Measurements from ENCODE around the gene DIDO1.

Gene DIDO1

GRCh38 chr20:62962891-62963613 is 36.7 kb upstream of the DIDO1 start:
- no peaks in the 10 kb centered on the region for H3K4me1 ChIP-seq (ENCODE audit: control insufficient read depth in 1 of 2, insufficient read depth in 2 of 2, low read length in 2 of 2)
- no peak overlapping the region for H3K23ac ChIP-seq (ENCODE audit: low read length)
- no peak overlapping the region for H3K27ac ChIP-seq (ENCODE audit: low read depth, low read length)
- no peaks in the 10 kb centered on the region for H3K79me2 ChIP-seq (ENCODE audit: control insufficient read depth, insufficient read depth, low read length, poor library complexity)
- no peaks in the 10 kb centered on the region for H3K27me3 ChIP-seq (ENCODE audit: insufficient read depth, low read length)
- H2BK12ac ChIP-seq (ENCODE audit: low read length) = no peak overlapping the region
- no peak overlapping the region for H2AK5ac ChIP-seq (ENCODE audit: low read length)
- no peak overlapping the region for H3K4me3 ChIP-seq (ENCODE audit: low read depth, low read length)
- no CpG with 5 or more reads among the region's 32 CpGs for WGBS (ENCODE audit: extremely low coverage, insufficient coverage, insufficient read length)
- H4K91ac ChIP-seq (ENCODE audit: low read depth, low read length) = no peak overlapping the region
- H4K8ac ChIP-seq (ENCODE audit: low read depth, low read length) = no peak overlapping the region
- no peaks in the 10 kb centered on the region for H3K36me3 ChIP-seq (ENCODE audit: control insufficient read depth in 1 of 2, insufficient read depth in 2 of 2, low read length in 2 of 2)
- H3K9me3 ChIP-seq (ENCODE audit: insufficient read depth, low read depth, low read length) = peaks cover 6% of the 10 kb centered on the region
- H2BK5ac ChIP-seq (ENCODE audit: low read depth, low read length, poor library complexity) = no peak overlapping the region
- no peak overlapping the region for H4K12ac ChIP-seq (ENCODE audit: low read depth, low read length)
- H2BK120ac ChIP-seq (ENCODE audit: insufficient read depth, low read length, poor library complexity) = no peak overlapping the region
- H2AFZ ChIP-seq (ENCODE audit: insufficient read depth, low read length, poor library complexity) = no peak overlapping the region
- no peak overlapping the region for H3K14ac ChIP-seq (ENCODE audit: low read length)
- H3K9ac ChIP-seq (ENCODE audit: low read length) = no peak overlapping the region
- H3K18ac ChIP-seq (ENCODE audit: low read length) = no peak overlapping the region
- H3K4me2 ChIP-seq (ENCODE audit: low read length) = no peak overlapping the region
- no peak for DNase-seq
- H3K79me1 ChIP-seq (ENCODE audit: low read length) = no peaks in the 10 kb centered on the region
- no peak overlapping the region for H3K4ac ChIP-seq (ENCODE audit: low read depth, low read length)

- WGBS (ENCODE audit: extremely low coverage, insufficient coverage, insufficient read length) = no CpG with 5 or more reads among the region's 30 CpGs
- Histone ChIP-seq H2BK120ac (ENCODE audit: insufficient read depth, low read length, poor library complexity) (no peak overlapping the region), H2AFZ (ENCODE audit: insufficient read depth, low read length, poor library complexity) (no peak overlapping the region), H3K4me2 (ENCODE audit: low read length) (no peak overlapping the region), H4K12ac (ENCODE audit: low read depth, low read length) (no peak overlapping the region), H2AK5ac (ENCODE audit: low read length) (no peak overlapping the region), H3K9ac (ENCODE audit: low read length) (no peak overlapping the region), H2BK5ac (ENCODE audit: low read depth, low read length, poor library complexity) (no peak overlapping the region), H4K91ac (ENCODE audit: low read depth, low read length) (no peak overlapping the region), H3K9me3 (ENCODE audit: insufficient read depth, low read depth, low read length) (peaks cover 10% of the 10 kb centered on the region), H3K27ac (ENCODE audit: low read depth, low read length) (no peak overlapping the region), H3K4me3 (ENCODE audit: low read depth, low read length) (no peak overlapping the region), H3K23ac (ENCODE audit: low read length) (no peak overlapping the region), H3K79me1 (ENCODE audit: low read length) (no peaks in the 10 kb centered on the region), H3K36me3 (ENCODE audit: control insufficient read depth in 1 of 2, insufficient read depth in 2 of 2, low read length in 2 of 2) (peaks cover 0 to 2% of the 10 kb centered on the region in 2 experiments), H4K8ac (ENCODE audit: low read depth, low read length) (no peak overlapping the region), H3K79me2 (ENCODE audit: control insufficient read depth, insufficient read depth, low read length, poor library complexity) (no peaks in the 10 kb centered on the region), H3K4ac (ENCODE audit: low read depth, low read length) (no peak overlapping the region), H3K4me1 (ENCODE audit: control insufficient read depth in 1 of 2, insufficient read depth in 2 of 2, low read length in 2 of 2) (no peaks in the 10 kb centered on the region), H3K14ac (ENCODE audit: low read length) (no peak overlapping the region), H2BK12ac (ENCODE audit: low read length) (no peak overlapping the region), H3K18ac (ENCODE audit: low read length) (no peak overlapping the region), H3K27me3 (ENCODE audit: insufficient read depth, low read length) (no peaks in the 10 kb centered on the region)
- DNase-seq = no peak
Observed at GRCh38 chr20:62962221-62962879, 36.0 kb upstream of the DIDO1 start.

- Histone ChIP-seq H3K4me3 (ENCODE audit: low read depth, low read length) (no peak overlapping the region), H2BK120ac (ENCODE audit: insufficient read depth, low read length, poor library complexity) (no peak overlapping the region), H3K36me3 (ENCODE audit: control insufficient read depth in 1 of 2, insufficient read depth in 2 of 2, low read length in 2 of 2) (peaks cover 0 to 2% of the 10 kb centered on the region in 2 experiments), H2AFZ (ENCODE audit: insufficient read depth, low read length, poor library complexity) (no peak overlapping the region), H2BK5ac (ENCODE audit: low read depth, low read length, poor library complexity) (no peak overlapping the region), H3K9me3 (ENCODE audit: insufficient read depth, low read depth, low read length) (peaks cover 10% of the 10 kb centered on the region), H2AK5ac (ENCODE audit: low read length) (no peak overlapping the region), H2BK12ac (ENCODE audit: low read length) (no peak overlapping the region), H3K23ac (ENCODE audit: low read length) (no peak overlapping the region), H3K9ac (ENCODE audit: low read length) (no peak overlapping the region), H3K4ac (ENCODE audit: low read depth, low read length) (no peak overlapping the region), H3K27ac (ENCODE audit: low read depth, low read length) (no peak overlapping the region), H3K14ac (ENCODE audit: low read length) (no peak overlapping the region), H3K79me2 (ENCODE audit: control insufficient read depth, insufficient read depth, low read length, poor library complexity) (no peaks in the 10 kb centered on the region), H3K27me3 (ENCODE audit: insufficient read depth, low read length) (no peaks in the 10 kb centered on the region), H3K18ac (ENCODE audit: low read length) (no peak overlapping the region), H4K8ac (ENCODE audit: low read depth, low read length) (no peak overlapping the region), H3K4me1 (ENCODE audit: control insufficient read depth in 1 of 2, insufficient read depth in 2 of 2, low read length in 2 of 2) (no peaks in the 10 kb centered on the region), H3K79me1 (ENCODE audit: low read length) (no peaks in the 10 kb centered on the region), H4K91ac (ENCODE audit: low read depth, low read length) (no peak overlapping the region), H4K12ac (ENCODE audit: low read depth, low read length) (no peak overlapping the region), H3K4me2 (ENCODE audit: low read length) (no peak overlapping the region)
- DNase-seq = no peak
- no CpG with 5 or more reads among the region's 8 CpGs for WGBS (ENCODE audit: extremely low coverage, insufficient coverage, insufficient read length)
Observed at GRCh38 chr20:62961799-62962198, 35.5 kb upstream of the DIDO1 start.

- no peak overlapping the region for H3K18ac ChIP-seq (ENCODE audit: low read length)
- no peaks in the 10 kb centered on the region for H3K79me1 ChIP-seq (ENCODE audit: low read length)
- no peak for DNase-seq
- H2AK5ac ChIP-seq (ENCODE audit: low read length) = no peak overlapping the region
- WGBS (ENCODE audit: extremely low coverage, insufficient coverage, insufficient read length) = no CpG with 5 or more reads among the region's 19 CpGs
- H2BK120ac ChIP-seq (ENCODE audit: insufficient read depth, low read length, poor library complexity) = no peak overlapping the region
- no peak overlapping the region for H3K4me3 ChIP-seq (ENCODE audit: low read depth, low read length)
- H2BK5ac ChIP-seq (ENCODE audit: low read depth, low read length, poor library complexity) = no peak overlapping the region
- H3K14ac ChIP-seq (ENCODE audit: low read length) = no peak overlapping the region
- H3K9me3 ChIP-seq (ENCODE audit: insufficient read depth, low read depth, low read length) = peaks cover 10% of the 10 kb centered on the region
- no peaks in the 10 kb centered on the region for H3K27me3 ChIP-seq (ENCODE audit: insufficient read depth, low read length)
- H3K27ac ChIP-seq (ENCODE audit: low read depth, low read length) = no peak overlapping the region
- no peaks in the 10 kb centered on the region for H3K4me1 ChIP-seq (ENCODE audit: control insufficient read depth in 1 of 2, insufficient read depth in 2 of 2, low read length in 2 of 2)
- no peak overlapping the region for H3K4ac ChIP-seq (ENCODE audit: low read depth, low read length)
- H4K91ac ChIP-seq (ENCODE audit: low read depth, low read length) = no peak overlapping the region
- H3K36me3 ChIP-seq (ENCODE audit: control insufficient read depth in 1 of 2, insufficient read depth in 2 of 2, low read length in 2 of 2) = peaks cover 0 to 2% of the 10 kb centered on the region in 2 experiments
- no peak overlapping the region for H2BK12ac ChIP-seq (ENCODE audit: low read length)
- no peak overlapping the region for H3K9ac ChIP-seq (ENCODE audit: low read length)
- H4K8ac ChIP-seq (ENCODE audit: low read depth, low read length) = no peak overlapping the region
- H3K79me2 ChIP-seq (ENCODE audit: control insufficient read depth, insufficient read depth, low read length, poor library complexity) = no peaks in the 10 kb centered on the region
- H3K23ac ChIP-seq (ENCODE audit: low read length) = no peak overlapping the region
- no peak overlapping the region for H4K12ac ChIP-seq (ENCODE audit: low read depth, low read length)
- no peak overlapping the region for H2AFZ ChIP-seq (ENCODE audit: insufficient read depth, low read length, poor library complexity)
- no peak overlapping the region for H3K4me2 ChIP-seq (ENCODE audit: low read length)
Observed at GRCh38 chr20:62961310-62961783, 35.0 kb upstream of the DIDO1 start.
